Measurements from ENCODE around the gene PREPL.

DNA sequence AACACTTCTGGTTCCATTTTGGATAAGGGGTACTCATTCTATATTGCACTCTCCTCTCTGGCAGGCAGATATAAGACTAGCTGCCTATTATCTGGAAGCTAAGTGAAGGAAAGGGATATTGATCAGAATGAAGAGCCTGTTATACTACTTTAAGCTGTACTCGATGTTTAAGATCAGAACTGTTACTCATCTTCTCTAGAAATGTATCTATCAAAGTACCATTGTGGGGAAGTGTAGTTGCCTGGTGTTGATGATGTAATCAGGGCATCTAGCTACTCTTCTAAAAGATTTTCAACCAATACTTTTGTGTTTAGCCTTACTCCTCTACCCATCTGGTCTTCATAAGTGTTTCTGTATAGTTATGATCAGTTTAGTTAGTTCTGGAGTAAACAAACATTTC lies 6.3 kb upstream of the PREPL start:
- TF ChIP-seq, protein P1, sequence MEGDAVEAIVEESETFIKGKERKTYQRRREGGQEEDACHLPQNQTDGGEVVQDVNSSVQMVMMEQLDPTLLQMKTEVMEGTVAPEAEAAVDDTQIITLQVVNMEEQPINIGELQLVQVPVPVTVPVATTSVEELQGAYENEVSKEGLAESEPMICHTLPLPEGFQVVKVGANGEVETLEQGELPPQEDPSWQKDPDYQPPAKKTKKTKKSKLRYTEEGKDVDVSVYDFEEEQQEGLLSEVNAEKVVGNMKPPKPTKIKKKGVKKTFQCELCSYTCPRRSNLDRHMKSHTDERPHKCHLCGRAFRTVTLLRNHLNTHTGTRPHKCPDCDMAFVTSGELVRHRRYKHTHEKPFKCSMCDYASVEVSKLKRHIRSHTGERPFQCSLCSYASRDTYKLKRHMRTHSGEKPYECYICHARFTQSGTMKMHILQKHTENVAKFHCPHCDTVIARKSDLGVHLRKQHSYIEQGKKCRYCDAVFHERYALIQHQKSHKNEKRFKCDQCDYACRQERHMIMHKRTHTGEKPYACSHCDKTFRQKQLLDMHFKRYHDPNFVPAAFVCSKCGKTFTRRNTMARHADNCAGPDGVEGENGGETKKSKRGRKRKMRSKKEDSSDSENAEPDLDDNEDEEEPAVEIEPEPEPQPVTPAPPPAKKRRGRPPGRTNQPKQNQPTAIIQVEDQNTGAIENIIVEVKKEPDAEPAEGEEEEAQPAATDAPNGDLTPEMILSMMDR (tag by site-specific recombination; IDR thresholded peaks at IDR 0.05), result no peak
- no peak for TF ChIP-seq MYNN (tag by site-specific recombination; IDR thresholded peaks at IDR 0.05; ENCODE audit: borderline replicate concordance)
- no peak for TF ChIP-seq ZEB2 (tag by site-specific recombination; IDR thresholded peaks at IDR 0.05)
